GM19372 (cell line): Measurements from ENCODE around the gene SALL1.

Source experiments
- ATAC-seq: cut with Tn5 transposase; IDR thresholded peaks from one replicate; pipeline ENCODE4 v1.9.1; 2021; ENCODE audit warnings: mild to moderate bottlenecking, low read depth, moderate library complexity; ENCODE audit not compliant: unreplicated experiment

SALL1 gene

DNA sequence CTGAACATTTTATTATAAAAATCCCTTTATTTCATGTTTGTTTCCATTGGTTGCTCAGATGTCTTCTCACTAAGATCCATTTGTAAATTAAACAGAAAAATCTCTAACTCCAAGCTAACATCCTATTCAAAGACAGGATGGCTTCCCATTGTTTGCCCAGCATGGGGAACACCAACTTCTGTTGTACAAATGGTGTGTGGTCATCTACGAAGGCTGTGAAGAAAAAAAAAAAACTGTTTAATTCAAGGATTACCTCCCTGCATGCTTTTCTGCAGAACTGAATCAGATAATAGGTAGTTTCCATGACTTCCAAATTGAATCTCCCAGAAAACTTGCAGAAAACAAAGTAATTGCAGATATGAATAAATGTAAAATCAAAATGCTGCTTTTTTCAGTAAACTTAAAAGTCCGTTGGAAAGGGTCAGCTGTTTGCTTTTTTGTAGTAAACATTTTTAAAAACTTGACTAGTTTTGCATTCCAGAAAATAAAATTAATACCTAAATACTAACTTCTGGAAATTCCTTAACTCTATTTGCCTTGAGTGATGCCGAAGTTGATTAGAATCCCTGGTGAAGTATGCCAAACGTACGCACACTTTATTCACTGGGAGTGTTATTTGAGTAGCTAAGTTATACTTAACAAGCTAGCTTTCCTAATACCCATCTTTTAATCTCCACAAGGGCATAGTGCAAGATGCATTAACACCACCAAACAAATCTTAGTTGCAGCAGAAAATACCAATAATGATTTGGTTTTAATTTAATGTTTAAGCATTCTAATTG lies 7.7 kb downstream of the SALL1 start:
- no peak for ATAC-seq

DNA sequence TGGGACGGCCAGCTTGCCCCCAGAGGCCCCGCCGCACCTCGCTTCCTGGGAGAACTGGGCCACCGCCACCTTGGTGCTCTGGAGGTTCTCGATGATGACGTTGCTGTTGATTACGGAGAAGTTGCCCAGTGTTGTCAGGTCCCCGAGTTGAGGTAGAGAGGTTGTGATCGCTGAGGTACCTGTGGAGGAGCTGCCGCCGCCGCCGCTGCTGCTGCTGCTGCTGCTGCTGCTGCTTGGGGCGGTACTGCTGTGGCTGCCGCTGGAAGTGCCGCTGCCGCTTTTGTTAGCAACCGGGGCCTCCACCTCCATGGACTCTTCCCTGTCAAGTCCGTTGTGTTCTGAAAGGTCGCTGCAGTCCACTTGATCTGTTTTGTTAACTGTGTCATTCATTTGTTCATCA lies 9.5 kb downstream of the SALL1 start:
- ATAC-seq = no peak

DNA sequence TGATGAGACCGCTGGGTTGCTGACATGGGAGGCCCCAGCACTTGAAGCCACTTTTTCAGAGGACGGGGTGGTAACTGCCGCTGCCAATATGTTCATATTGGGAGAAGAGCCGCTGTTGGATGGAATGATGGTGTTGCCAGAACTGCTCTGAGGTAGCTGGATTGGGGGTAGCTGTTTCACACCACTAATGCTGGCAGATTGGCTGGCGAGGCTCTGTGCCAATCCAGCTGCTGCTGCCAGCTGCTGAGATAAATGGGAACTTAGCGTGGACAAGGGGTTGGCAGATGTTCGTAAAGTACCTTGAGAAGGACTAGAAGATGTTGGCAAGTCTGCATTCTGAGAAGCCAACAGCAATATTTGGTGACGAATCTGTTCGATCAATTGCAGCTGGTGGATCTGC lies 10.0 kb downstream of the SALL1 start:
- ATAC-seq = no peak

- ATAC-seq = no peak
These were observed 11.0 kb downstream of the SALL1 start for GRCh38 chr16:51140112-51140511.

GRCh38 chr16:51139568-51139967 lies 11.5 kb downstream of the SALL1 start:
- ATAC-seq = no peak

- no peak for ATAC-seq
These were observed 12.9 kb downstream of the SALL1 start for GRCh38 chr16:51138178-51138577.

GRCh38 chr16:51137097-51137496 lies 14.0 kb downstream of the SALL1 start:
- ATAC-seq = no peak

DNA sequence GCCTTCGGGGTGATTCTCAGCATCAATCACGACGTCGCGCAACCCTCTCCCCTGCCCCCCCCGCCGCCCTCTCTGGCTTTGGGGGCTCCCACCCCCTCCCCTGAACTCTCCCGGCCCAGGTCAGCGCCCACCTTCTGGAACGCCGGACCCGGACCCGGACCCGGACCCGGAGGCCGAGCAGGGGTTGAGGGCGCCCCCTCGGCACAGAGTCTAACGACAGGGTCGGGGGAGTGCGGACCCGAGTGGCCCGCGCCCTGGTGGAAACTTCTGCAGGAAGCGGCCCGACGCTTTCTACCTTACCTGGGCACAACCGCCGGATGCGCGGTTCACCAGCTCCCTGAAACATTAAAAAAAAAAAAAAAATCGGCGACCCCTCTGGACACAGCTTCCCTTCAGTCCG lies 16.2 kb downstream of the SALL1 start:
- no peak for ATAC-seq

GRCh38 chr16:51134269-51134812 lies 16.7 kb downstream of the SALL1 start:
- ATAC-seq = no peak

DNA sequence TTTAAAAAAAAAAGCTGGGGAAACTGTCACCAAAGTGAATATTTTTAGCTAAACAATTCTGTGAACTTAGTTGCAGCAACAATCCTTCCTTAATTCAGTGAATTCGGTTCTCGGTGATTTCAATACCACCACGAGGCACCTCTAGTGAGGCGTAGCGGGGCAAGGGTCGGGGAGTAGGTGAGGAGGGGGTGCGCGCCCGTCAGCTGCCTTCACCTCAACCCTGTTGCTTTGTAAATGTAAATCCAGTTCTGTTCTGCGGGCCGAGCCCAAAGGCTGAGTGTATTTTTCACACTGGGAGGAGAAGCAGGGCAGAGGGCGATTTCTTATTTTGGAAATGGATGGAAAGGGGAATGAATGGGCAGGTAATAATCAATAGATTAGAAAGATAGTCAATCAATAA lies 17.4 kb downstream of the SALL1 start:
- no peak for ATAC-seq

DNA sequence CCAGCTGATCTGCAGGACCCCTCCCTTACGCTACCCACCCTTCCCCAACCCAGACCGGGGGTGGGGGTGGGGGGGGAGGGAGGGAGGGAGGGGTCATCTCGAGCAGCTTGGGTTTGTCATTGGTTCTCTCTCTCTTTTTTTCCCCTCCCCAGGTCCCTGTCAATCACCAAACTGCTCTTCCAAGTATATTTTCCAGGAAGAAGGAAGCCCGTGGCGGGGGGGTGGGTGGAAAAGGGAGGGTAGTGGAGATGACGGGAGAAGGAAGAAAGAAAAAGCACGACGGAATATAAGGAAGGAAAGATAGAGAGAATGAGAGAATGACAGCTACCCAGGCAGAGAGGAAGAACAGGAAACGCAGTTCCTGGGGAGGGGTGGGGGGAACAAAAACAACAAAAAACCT lies 17.9 kb downstream of the SALL1 start:
- no peak for ATAC-seq

GRCh38 chr16:51132490-51133115 lies 18.5 kb downstream of the SALL1 start:
- ATAC-seq = no peak

DNA sequence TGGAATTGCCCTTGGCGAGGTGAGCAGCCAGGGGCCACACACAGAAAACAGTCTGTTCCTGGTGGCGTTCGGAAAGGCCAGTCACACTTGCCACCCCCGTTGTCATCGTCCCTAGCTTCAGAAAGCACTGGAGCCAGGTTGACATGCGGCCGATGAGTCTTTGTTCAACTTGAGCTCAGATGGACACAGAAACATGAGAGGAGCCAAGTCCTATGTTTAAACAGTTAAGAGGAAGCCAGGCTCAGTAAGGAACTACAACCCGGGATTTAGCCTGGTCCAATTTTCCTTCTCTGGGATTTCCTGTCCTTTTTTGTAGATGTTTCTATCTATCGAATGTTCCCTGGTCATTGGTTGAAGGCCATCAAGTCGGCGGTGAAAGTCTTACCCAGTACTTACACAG lies 19.5 kb downstream of the SALL1 start:
- no peak for ATAC-seq

DNA sequence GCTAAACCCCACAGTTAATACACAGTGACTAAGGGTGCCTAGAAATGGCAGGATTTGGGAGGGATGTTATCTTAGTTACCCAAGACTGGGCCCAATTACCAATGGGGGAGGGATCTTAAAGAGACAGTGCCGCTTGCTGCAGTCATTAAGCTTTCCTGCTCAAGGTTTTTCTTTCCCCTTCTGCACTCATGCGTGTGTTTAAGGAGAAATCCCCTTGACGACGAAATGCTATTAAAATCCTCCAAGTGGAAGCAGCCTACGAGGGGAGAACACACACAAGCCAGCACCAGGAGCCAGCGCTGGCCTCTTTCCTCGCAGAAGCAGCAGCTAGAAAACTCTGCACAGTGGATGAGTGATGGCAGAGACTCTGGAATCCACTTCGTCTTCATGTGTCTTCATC lies 22.0 kb downstream of the SALL1 start:
- ATAC-seq = no peak

- no peak for ATAC-seq
These were observed 25.1 kb downstream of the SALL1 start for GRCh38 chr16:51125992-51126391.

- no peak for ATAC-seq
These were observed 26.2 kb downstream of the SALL1 start for GRCh38 chr16:51124896-51125295.

DNA sequence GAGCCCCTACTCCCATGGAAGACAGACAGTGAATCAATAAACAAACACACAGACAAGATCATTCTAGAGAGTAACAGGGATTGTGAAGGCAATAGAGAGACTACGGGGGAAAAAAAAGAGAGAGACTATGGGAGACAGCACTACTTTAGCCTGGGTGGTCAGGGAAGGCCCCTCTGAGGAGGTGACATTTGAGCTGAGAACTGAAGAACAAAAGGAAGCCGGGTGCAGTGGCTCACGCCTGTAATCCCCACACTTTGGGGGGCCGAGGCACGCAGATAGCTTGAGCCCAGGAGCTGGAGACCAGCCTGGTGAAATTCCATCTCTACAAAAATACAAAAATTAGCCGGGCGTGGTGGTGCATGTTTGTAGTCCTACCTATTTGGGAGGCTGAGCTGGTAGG lies 29.2 kb downstream of the SALL1 start:
- ATAC-seq = no peak

- no peak for ATAC-seq
These were observed 30.2 kb downstream of the SALL1 start for GRCh38 chr16:51120730-51121347.

GRCh38 chr16:51119973-51120729 lies 30.9 kb downstream of the SALL1 start:
- no peak for ATAC-seq

DNA sequence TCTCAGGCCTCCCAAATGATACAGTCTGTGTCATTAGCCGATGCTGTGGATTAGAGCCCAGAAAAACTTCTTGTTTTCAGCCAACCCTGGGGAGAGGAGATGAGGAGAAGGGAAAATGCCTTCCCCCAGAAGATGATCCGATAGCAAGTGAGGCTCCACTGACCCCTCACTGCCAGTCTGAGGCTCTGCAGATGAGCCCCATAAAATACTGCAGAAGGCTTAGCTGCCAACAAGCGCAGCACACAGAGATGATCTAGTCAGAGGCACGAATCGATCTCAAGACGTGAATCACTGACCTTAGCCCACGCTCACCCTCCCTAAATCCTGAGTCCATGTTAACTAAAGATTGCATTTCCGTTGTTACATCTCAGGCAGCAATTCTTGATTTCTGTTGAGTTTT lies 31.5 kb downstream of the SALL1 start:
- ATAC-seq = no peak

GRCh38 chr16:51116353-51116752 lies 34.7 kb downstream of the SALL1 start:
- no peak for ATAC-seq
